GM19023 (cell line): ENCODE results near the gene RENBP.

Source experiments
- ATAC-seq: cut with Tn5 transposase; IDR thresholded peaks from one replicate; pipeline ENCODE4 v1.9.1; 2021; ENCODE audit warnings: mild to moderate bottlenecking, moderate library complexity; ENCODE audit not compliant: unreplicated experiment

The RENBP gene

GRCh38 chrX:153922932-153923857 is 21.2 kb downstream of the RENBP start:
- ATAC-seq = no peak

- no peak for ATAC-seq
These were observed 22.7 kb downstream of the RENBP start for GRCh38 chrX:153921511-153922446.

- ATAC-seq = no peak
These were observed 23.4 kb downstream of the RENBP start for GRCh38 chrX:153921070-153921469.

- ATAC-seq = no peak
These were observed 23.9 kb downstream of the RENBP start for GRCh38 chrX:153920546-153920945.

GRCh38 chrX:153919281-153919680 is 25.2 kb downstream of the RENBP start:
- ATAC-seq = no peak

- no peak for ATAC-seq
These were observed 26.6 kb downstream of the RENBP start for GRCh38 chrX:153917869-153918268.

- ATAC-seq = no peak
These were observed 30.7 kb downstream of the RENBP start for GRCh38 chrX:153913701-153914100.

GRCh38 chrX:153913211-153913610 is 31.2 kb downstream of the RENBP start:
- ATAC-seq = no peak

GRCh38 chrX:153911798-153912197 is 32.6 kb downstream of the RENBP start:
- ATAC-seq = no peak

- ATAC-seq = no peak
These were observed 34.0 kb downstream of the RENBP start for GRCh38 chrX:153910446-153910845.

GRCh38 chrX:153909980-153910360 is 34.5 kb downstream of the RENBP start:
- no peak for ATAC-seq

GRCh38 chrX:153909024-153909979 is 35.1 kb downstream of the RENBP start:
- ATAC-seq = no peak

GRCh38 chrX:153908219-153908860 is 36.1 kb downstream of the RENBP start:
- ATAC-seq = no peak

GRCh38 chrX:153907456-153907855 is 37.0 kb downstream of the RENBP start:
- ATAC-seq = no peak

- ATAC-seq = no peak
These were observed 38.1 kb downstream of the RENBP start for GRCh38 chrX:153906126-153906917.

- ATAC-seq = no peak
These were observed 38.9 kb downstream of the RENBP start for GRCh38 chrX:153905481-153906095.

GRCh38 chrX:153903991-153904957 is 40.2 kb downstream of the RENBP start, which contains the start of gene AVPR2:
TSS of gene AVPR2 (plus strand) at chrX:153904673. CDS start at chrX:153905146, 473 bp downstream.
- ATAC-seq = no peak
